Measurements from ENCODE around the gene PLA2G4F.

DNA sequence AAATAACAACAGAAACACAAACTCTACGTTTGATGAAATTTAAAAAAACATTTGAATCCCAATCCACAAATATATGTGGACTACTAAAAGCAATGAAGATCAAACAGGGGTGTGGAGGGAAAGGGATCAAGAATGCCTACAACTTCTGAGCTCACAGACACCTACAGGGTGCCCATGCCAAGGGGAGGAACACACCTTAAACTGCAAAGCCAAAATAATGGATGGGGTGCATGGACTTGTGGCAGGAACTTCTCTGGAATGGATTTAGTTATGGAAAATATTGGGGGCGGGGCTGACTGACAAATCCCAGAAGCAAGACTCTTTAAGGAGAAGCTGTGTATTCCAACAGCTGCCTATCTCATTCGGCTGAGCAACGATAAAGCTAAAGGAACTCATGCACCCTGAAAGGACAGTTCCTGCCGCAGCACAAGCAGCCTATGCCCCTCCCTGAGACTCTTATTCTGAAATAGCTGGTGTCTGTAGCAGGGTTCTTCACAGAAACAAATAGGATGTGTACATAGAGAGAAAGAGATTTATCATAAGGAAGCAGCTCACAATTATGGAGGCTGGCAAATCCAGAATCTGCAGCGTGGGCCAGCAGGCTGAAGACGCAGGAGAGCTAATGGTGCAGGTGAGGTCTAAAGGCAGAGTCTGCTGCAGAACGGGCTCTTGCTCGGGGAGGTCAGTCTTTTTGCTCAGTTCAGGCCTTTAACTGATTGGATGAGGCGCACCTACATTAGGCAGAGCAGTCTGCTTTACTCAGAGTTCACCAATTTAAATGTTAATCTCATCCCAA, 37.6 kb downstream of the PLA2G4F start:
- no peak for TF ChIP-seq CTCF (IDR thresholded peaks at IDR 0.05)
- no peak for TF ChIP-seq POLR2AphosphoS5 (IDR thresholded peaks at IDR 0.05)

All from gastroesophageal sphincter (tissue), 3 donors.